IMR-90 (cell line): ENCODE measurements around the gene MARS1. TPM values are rescaled to one million over a fixed set of nuclear protein-coding genes. Genes with fewer than 3 reads are reported as not detected.

Experiments
- ATAC-seq: fragments of 200-7000 bp; cut with Tn5 transposase; 2 replicates; pipeline ENCODE4 v1.9.1; 2020; ENCODE audit warnings: low read depth, mild to moderate bottlenecking, moderate library complexity
- BruUV-seq: library from RNA; stranded (reverse); fragments of 400-500 nt; replicated peaks from 2 replicates; lab custom pipeline; 2021; lab: Mats Ljungman, UMichigan
- CTCF ChIA-PET: fragments of 300-600 bp; formaldehyde crosslinking; extraction: SDS; loops from one replicate; lab custom pipeline; 2021; ENCODE audit warnings: antibody characterized with exemption; lab: Yijun Ruan, JAX
- POLR2A ChIA-PET: fragments of 300-600 bp; sonication (Branson Sonifier 250); formaldehyde crosslinking; loops from one replicate; lab custom pipeline; 2022; ENCODE audit warnings: antibody characterized with exemption; ENCODE audit not compliant: unreplicated experiment; lab: Charles Lee
- DNase-seq: peaks from one replicate; pipeline ENCODE4 v3.0.0; 2013
- H2AFZ ChIP-seq: replicated peaks from 2 replicates; pipeline ENCODE3; 2013; ENCODE audit warnings: low read length, mild to moderate bottlenecking; ENCODE audit not compliant: poor library complexity
- H2AK5ac ChIP-seq: 2 replicates; pipeline ENCODE4 v1.6.1; 2013; ENCODE audit warnings: low read depth, low read length, inconsistent platforms
- H2AK9ac ChIP-seq: replicated peaks from 2 replicates; pipeline ENCODE3; 2013; ENCODE audit warnings: mild to moderate bottlenecking, low read depth, low read length, moderate library complexity; ENCODE audit not compliant: poor library complexity
- H2BK120ac ChIP-seq: 2 replicates; pipeline ENCODE4 v1.6.1; 2013; ENCODE audit warnings: low read depth, low read length, inconsistent platforms
- H2BK15ac ChIP-seq: 3 replicates; pipeline ENCODE4 v1.6.1; 2013; ENCODE audit warnings: low read depth, low read length, inconsistent platforms
- H2BK20ac ChIP-seq: 2 replicates; pipeline ENCODE4 v1.6.1; 2013; ENCODE audit warnings: low read depth, mild to moderate bottlenecking, inconsistent platforms, low read length, moderate library complexity
- H2BK5ac ChIP-seq: 2 replicates; pipeline ENCODE4 v1.6.1; 2013; ENCODE audit warnings: mild to moderate bottlenecking, low read depth, low read length, inconsistent platforms; ENCODE audit not compliant: poor library complexity, severe bottlenecking
- H3K14ac ChIP-seq: replicated peaks from 2 replicates; pipeline ENCODE4 v1.6.1; 2013; ENCODE audit warnings: low read depth, low read length, inconsistent platforms
- H3K18ac ChIP-seq: 2 replicates; pipeline ENCODE4 v1.6.1; 2013; ENCODE audit warnings: low read depth, low read length, control low read depth
- H3K23ac ChIP-seq: 2 replicates; pipeline ENCODE4 v1.6.1; 2013; ENCODE audit warnings: low read depth, low read length, inconsistent platforms
- H3K27ac ChIP-seq: 2 replicates; pipeline ENCODE4 v1.5.1; 2013; ENCODE audit warnings: mild to moderate bottlenecking, control low read depth, low read length; ENCODE audit not compliant: insufficient read depth
- H3K27me3 ChIP-seq: 2 replicates; pipeline ENCODE4 v1.6.1; 2013; ENCODE audit warnings: low read length; ENCODE audit not compliant: control insufficient read depth, insufficient read depth
- H3K36me3 ChIP-seq: 2 replicates; pipeline ENCODE4 v1.6.1; 2013; ENCODE audit warnings: low read length, mixed read lengths; ENCODE audit not compliant: control insufficient read depth, insufficient read depth
- H3K4ac ChIP-seq: 2 replicates; pipeline ENCODE4 v1.6.1; 2013; ENCODE audit warnings: low read depth, low read length, inconsistent platforms
- H3K4me1 ChIP-seq: 2 replicates; pipeline ENCODE4 v1.6.1; 2013; ENCODE audit warnings: low read length, mixed read lengths; ENCODE audit not compliant: control insufficient read depth, insufficient read depth
- H3K4me2 ChIP-seq: 2 replicates; pipeline ENCODE4 v1.6.1; 2013; ENCODE audit warnings: low read depth, mild to moderate bottlenecking, control low read depth, low read length, moderate library complexity
- H3K4me3 ChIP-seq: 2 replicates; pipeline ENCODE4 v1.5.1; 2013; ENCODE audit warnings: low read depth, mild to moderate bottlenecking, control low read depth, low read length, moderate library complexity; ENCODE audit not compliant: insufficient read depth
- H3K56ac ChIP-seq: 2 replicates; pipeline ENCODE4 v1.6.1; 2013; ENCODE audit warnings: low read length, inconsistent platforms; ENCODE audit not compliant: insufficient read depth; ENCODE audit errors: extremely low read depth
- H3K79me1 ChIP-seq, 2 experiments: 2 replicates each; pipeline ENCODE4 v1.6.1; 2013; ENCODE audit warnings: low read length in 2 of 2, inconsistent platforms in 1 of 2, low read depth in 1 of 2
- H3K9ac ChIP-seq: 2 replicates; pipeline ENCODE4 v1.6.1; 2013; ENCODE audit warnings: low read depth, low read length, control low read depth
- H3K9me1 ChIP-seq: 2 replicates; pipeline ENCODE4 v1.6.1; 2013; ENCODE audit warnings: low read length, inconsistent platforms; ENCODE audit not compliant: insufficient read depth
- H3K9me3 ChIP-seq: 2 replicates; pipeline ENCODE4 v1.6.1; 2013; ENCODE audit warnings: low read length; ENCODE audit not compliant: control insufficient read depth, insufficient read depth
- H4K20me1 ChIP-seq: 2 replicates; pipeline ENCODE4 v1.6.1; 2013; ENCODE audit warnings: low read length, inconsistent platforms; ENCODE audit not compliant: insufficient read depth
- H4K5ac ChIP-seq: 2 replicates; pipeline ENCODE4 v1.6.1; 2013; ENCODE audit warnings: mild to moderate bottlenecking, low read depth, low read length, control low read depth
- H4K8ac ChIP-seq, 2 experiments: 2 replicates each; pipeline ENCODE4 v1.6.1; 2013; ENCODE audit warnings: low read depth in 2 of 2, low read length in 2 of 2, control low read depth in 1 of 2, inconsistent platforms in 1 of 2
- H4K91ac ChIP-seq: 2 replicates; pipeline ENCODE4 v1.6.1; 2013; ENCODE audit warnings: low read depth, low read length, inconsistent platforms; ENCODE audit not compliant: insufficient read depth
- ELK1 ChIP-seq: fragments of 150-350 bp; IDR thresholded peaks from 2 replicates; pipeline ENCODE4 v1.6.1; 2016; ENCODE audit warnings: low read depth, mild to moderate bottlenecking, low read length, moderate library complexity, borderline replicate concordance
- MAFK ChIP-seq: IDR thresholded peaks from 2 replicates; pipeline ENCODE4 v1.6.1; 2012; ENCODE audit warnings: low read depth, low read length, improper control_type of control experiment
- MAZ ChIP-seq: IDR thresholded peaks from 2 replicates; pipeline ENCODE4 v1.6.1; 2012; ENCODE audit warnings: low read depth, mild to moderate bottlenecking, low read length, improper control_type of control experiment, moderate library complexity, borderline replicate concordance
- NFE2L2 ChIP-seq: fragments of 150-350 bp; IDR thresholded peaks from 2 replicates; pipeline ENCODE4 v1.6.1; 2016; ENCODE audit warnings: low read depth, mild to moderate bottlenecking, low read length
- RAD21 ChIP-seq: IDR thresholded peaks from 2 replicates; pipeline ENCODE4 v1.6.1; 2012; ENCODE audit warnings: low read length, improper control_type of control experiment
- SMC3 ChIP-seq: fragments of 150-350 bp; IDR thresholded peaks from 2 replicates; pipeline ENCODE4 v1.6.1; 2016; ENCODE audit warnings: low read depth, mild to moderate bottlenecking, antibody characterized with exemption, low read length, moderate library complexity
- USF2 ChIP-seq: fragments of 150-350 bp; IDR thresholded peaks from 2 replicates; pipeline ENCODE4 v1.6.1; 2017; ENCODE audit warnings: mild to moderate bottlenecking, antibody characterized with exemption, low read length, low read depth
- WGBS, 2 experiments: methylation state at CpG; one replicate each; pipeline versions ENCODE4 v1.1.5 to v1.1.7; 2013; ENCODE audit warnings: missing lambda C conversion rate in 2 of 2; ENCODE audit not compliant: insufficient read length in 1 of 2; ENCODE audit errors: extremely low coverage in 2 of 2; 5-methylcytosine and 5-hydroxymethylcytosine counted together
- dilution Hi-C: fragments of 300-500 bp; cut with HindIII; formaldehyde crosslinking; loops from one replicate; pipeline ENCODE4 v1.14.3; 2018; ENCODE audit warnings: low sequenced_read_pairs; ENCODE audit not compliant: unreplicated experiment
- in situ Hi-C: fragments of 300-500 bp; cut with MboI; formaldehyde crosslinking; loops from 3 replicates; pipeline ENCODE4 v1.14.3; 2019; ENCODE audit warnings: low sequenced_read_pairs, inconsistent platforms, mixed read lengths
- intact Hi-C: fragments of 100-400 bp; cut with micrococcal nuclease; formaldehyde crosslinking; loops from 2 replicates; pipeline ENCODE4 v1.10.0; 2022
- polyA plus RNA-seq, 3 experiments: library from polyadenylated mRNA; depleted of rRNA; stranded (reverse); fragments of >200 nt; gene quantifications; 2 replicates each; pipeline ENCODE4 v1.2.3, GENCODE V29; 2012; ENCODE audit warnings: low replicate concordance in 1 of 3
- total RNA-seq: library from RNA; depleted of rRNA; stranded (reverse); fragments of >200 nt; gene quantifications from 2 replicates; pipeline ENCODE4 v1.2.3, GENCODE V29; 2012
- TF ChIP-seq, protein P1 (sequence below): conservative IDR thresholded peaks from 2 replicates; pipeline ENCODE4 v1.5.1; 2012; ENCODE audit warnings: mild to moderate bottlenecking, low read depth, low read length, improper control_type of control experiment

MARS1 gene
- total and polyA plus RNA-seq, 2 of the 4 experiments (the other 2 are of a cell fraction) = 156 to 164 TPM

DNA sequence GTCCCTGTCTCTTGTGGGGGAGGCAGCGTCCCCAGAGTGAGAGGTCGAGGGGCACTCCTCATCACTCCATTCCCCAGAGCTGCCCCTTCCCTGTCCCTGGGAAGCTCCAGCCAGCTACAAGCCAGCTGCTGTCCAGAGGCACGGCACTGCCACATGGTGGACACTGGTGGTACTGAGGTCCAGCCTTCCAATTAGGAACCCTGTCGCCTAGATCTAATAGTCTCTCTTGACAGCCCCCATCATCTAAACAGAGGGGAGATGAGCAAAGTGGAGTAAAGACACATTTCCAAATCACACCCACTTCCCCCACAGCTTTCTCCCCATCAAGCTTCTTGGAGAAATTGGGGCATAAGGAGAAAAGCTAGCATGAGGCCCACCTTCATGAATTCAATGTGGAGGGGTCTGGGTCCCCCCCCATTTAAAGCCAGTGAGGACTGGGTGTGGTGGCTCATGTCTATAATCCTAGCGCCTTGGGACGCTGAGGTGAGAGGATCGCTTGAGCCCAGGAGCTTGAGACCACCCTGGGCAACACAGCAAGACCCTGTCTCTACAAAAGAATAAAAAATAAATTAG, 34.8 kb upstream of the MARS1 start:
- Histone ChIP-seq H2AFZ (peak overlapping the region; percentile 76), H3K27me3 (no peaks in the 10 kb centered on the region), H2AK5ac (peak overlapping the region; percentile 75), H3K9me3 (no peaks in the 10 kb centered on the region), H2AK9ac (peak overlapping the region; percentile 71), H3K4ac (peak overlapping the region; percentile 76), H3K4me3 (no peak overlapping the region), H2BK15ac (peak overlapping the region; percentile 88; the same call in 1 of the 3 replicates), H3K56ac (no peak overlapping the region), H4K91ac (peak overlapping the region; percentile 87), H3K27ac (peak overlapping the region; percentile 53; the same call in 1 of the 2 replicates), H3K79me1 (peaks cover 0 to 10% of the 10 kb centered on the region in 2 experiments; a peak in 1 of 4 replicates), H3K9me1 (peaks cover 28% of the 10 kb centered on the region), H3K23ac (peak overlapping the region; percentile 10; the same call in 1 of the 2 replicates), H3K9ac (no peak overlapping the region), H2BK20ac (peak overlapping the region; percentile 82), H4K8ac (peak overlapping the region; percentile 10 to 88; a peak in 2 of 4 replicates), H4K5ac (peak overlapping the region; percentile 19; the same call in 1 of the 2 replicates), H3K18ac (peak overlapping the region; percentile 19; the same call in 1 of the 2 replicates), H3K4me1 (peaks cover 33% of the 10 kb centered on the region), H3K14ac (peak overlapping the region; percentile 61), H3K36me3 (no peaks in the 10 kb centered on the region), H2BK120ac (peak overlapping the region; percentile 84), H3K4me2 (peak overlapping the region; percentile 23; the same call in 1 of the 2 replicates), H4K20me1 (no peaks in the 10 kb centered on the region), H2BK5ac (peak overlapping the region; percentile 69)
- ChIA-PET CTCF (interaction anchor here (0.5 to 2.5 kb wide), 22 partner anchors 9 to 213 kb away, joined by 3 to 42 read pairs (median 4); no protein-coding TSS in a partner anchor), POLR2A (interaction anchor here (1.0 kb wide), 1 partner anchor 145 kb away, joined by 6 read pairs; no protein-coding TSS in a partner anchor)
- dilution Hi-C loops (no loop called here), intact Hi-C loops (loop anchor here (1.0 to 5.0 kb wide), 3 partner anchors 81 to 190 kb away; no protein-coding TSS in a partner anchor), in situ Hi-C loops (loop anchor here (5.0 kb wide), 2 partner anchors 141 to 186 kb away; no protein-coding TSS in a partner anchor)
- no CpG with 5 or more reads among the region's 7 CpGs for WGBS, 2 experiments
- DNase-seq (peak; percentile 84), ATAC-seq (peak; percentile 77)
- BruUV-seq = no TSS peak
- TF ChIP-seq MAFK (no peak), NFE2L2 (no peak), RAD21 (peak; percentile 98), ELK1 (no peak), MAZ (peak; percentile 53; the same call in 1 of the 2 replicates), SMC3 (peak; percentile 96), USF2 (no peak)
- TF ChIP-seq, protein P1, sequence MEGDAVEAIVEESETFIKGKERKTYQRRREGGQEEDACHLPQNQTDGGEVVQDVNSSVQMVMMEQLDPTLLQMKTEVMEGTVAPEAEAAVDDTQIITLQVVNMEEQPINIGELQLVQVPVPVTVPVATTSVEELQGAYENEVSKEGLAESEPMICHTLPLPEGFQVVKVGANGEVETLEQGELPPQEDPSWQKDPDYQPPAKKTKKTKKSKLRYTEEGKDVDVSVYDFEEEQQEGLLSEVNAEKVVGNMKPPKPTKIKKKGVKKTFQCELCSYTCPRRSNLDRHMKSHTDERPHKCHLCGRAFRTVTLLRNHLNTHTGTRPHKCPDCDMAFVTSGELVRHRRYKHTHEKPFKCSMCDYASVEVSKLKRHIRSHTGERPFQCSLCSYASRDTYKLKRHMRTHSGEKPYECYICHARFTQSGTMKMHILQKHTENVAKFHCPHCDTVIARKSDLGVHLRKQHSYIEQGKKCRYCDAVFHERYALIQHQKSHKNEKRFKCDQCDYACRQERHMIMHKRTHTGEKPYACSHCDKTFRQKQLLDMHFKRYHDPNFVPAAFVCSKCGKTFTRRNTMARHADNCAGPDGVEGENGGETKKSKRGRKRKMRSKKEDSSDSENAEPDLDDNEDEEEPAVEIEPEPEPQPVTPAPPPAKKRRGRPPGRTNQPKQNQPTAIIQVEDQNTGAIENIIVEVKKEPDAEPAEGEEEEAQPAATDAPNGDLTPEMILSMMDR = peak; percentile 98
